Fibroblast of lung (primary cell): ENCODE data around the gene GRIK1. TPM values are rescaled to one million over a fixed set of nuclear protein-coding genes. Genes with fewer than 3 reads are reported as not detected.

Experiments
- DNase-seq, 2 donors: peaks; one replicate each; pipeline versions ENCODE4 v3.0.0 to v3.0.0-alpha.2; 2010; ENCODE audit warnings: low read depth in 2 of 2
- H2AFZ ChIP-seq: 2 replicates; pipeline ENCODE4 v1.5.1; 2012; ENCODE audit warnings: low read length, control low read depth, inconsistent platforms
- H3K27ac ChIP-seq: 2 replicates; pipeline ENCODE4 v1.5.1; 2011; ENCODE audit warnings: low read length, control low read depth; ENCODE audit not compliant: insufficient read depth
- H3K27me3 ChIP-seq: 2 replicates; pipeline ENCODE4 v1.5.1; 2011; ENCODE audit warnings: mild to moderate bottlenecking, low read length; ENCODE audit not compliant: control insufficient read depth, insufficient read depth
- H3K36me3 ChIP-seq: 2 replicates; pipeline ENCODE4 v1.5.1; 2011; ENCODE audit warnings: low read length; ENCODE audit not compliant: control insufficient read depth, insufficient read depth
- H3K4me1 ChIP-seq: 2 replicates; pipeline ENCODE4 v1.5.1; 2011; ENCODE audit warnings: low read length; ENCODE audit not compliant: control insufficient read depth, insufficient read depth; ENCODE audit errors: extremely low read depth
- H3K4me2 ChIP-seq: 2 replicates; pipeline ENCODE4 v1.5.1; 2011; ENCODE audit warnings: low read length, control low read depth; ENCODE audit not compliant: insufficient read depth; ENCODE audit errors: extremely low read depth
- H3K4me3 ChIP-seq, 4 experiments: fragments of 200-600 bp in 1 of 4; sonication (generic) in 1 of 4; replicated peaks in 1 of 4; 2 replicates each; pipeline ENCODE4 v1.5.1; 2011 to 2016; ENCODE audit warnings: low read length in 4 of 4, low read depth in 3 of 4, mild to moderate bottlenecking in 3 of 4, control low read depth in 2 of 4, inconsistent platforms in 1 of 4, mixed read lengths in 1 of 4; ENCODE audit not compliant: insufficient read depth in 1 of 4; ENCODE audit errors: control extremely low read depth in 1 of 4
- H3K79me2 ChIP-seq: 2 replicates; pipeline ENCODE4 v1.5.1; 2012; ENCODE audit warnings: mild to moderate bottlenecking, low read length, inconsistent platforms; ENCODE audit not compliant: control insufficient read depth, insufficient read depth
- H3K9ac ChIP-seq: 2 replicates; pipeline ENCODE4 v1.5.1; 2011; ENCODE audit warnings: mild to moderate bottlenecking, low read length, control low read depth; ENCODE audit not compliant: insufficient read depth
- H3K9me3 ChIP-seq: 2 replicates; pipeline ENCODE4 v1.5.1; 2012; ENCODE audit warnings: low read depth, low read length; ENCODE audit not compliant: control insufficient read depth, insufficient read depth
- H4K20me1 ChIP-seq: 2 replicates; pipeline ENCODE4 v1.5.1; 2011; ENCODE audit warnings: low read length; ENCODE audit not compliant: control insufficient read depth, insufficient read depth; ENCODE audit errors: extremely low read depth
- CTCF ChIP-seq, 2 donors: IDR thresholded peaks in 1 of 2; conservative IDR thresholded peaks in 1 of 2; 1 replicate in 1 of 2; 2 replicates in 1 of 2; pipeline ENCODE4 v1.5.1; 2011 to 2012; ENCODE audit warnings: low read length in 2 of 2, control low read depth in 1 of 2, inconsistent platforms in 1 of 2, low read depth in 1 of 2, mild to moderate bottlenecking in 1 of 2
- EZH2 ChIP-seq: IDR thresholded peaks from 2 replicates; pipeline ENCODE4 v1.5.1; 2012; ENCODE audit warnings: low read length, control low read depth, mild to moderate bottlenecking; ENCODE audit errors: missing control alignments
- polyA plus RNA-seq, 2 donors: library from polyadenylated mRNA; depleted of rRNA in 1 of 2; stranded (reverse) in 1 of 2; unstranded in 1 of 2; fragments of >200 nt; gene quantifications; 2 replicates each; pipeline ENCODE4 v1.2.1, GENCODE V29; 2011 to 2012; ENCODE audit warnings: missing spikeins in 1 of 2
- total RNA-seq: library from RNA; depleted of rRNA; stranded (reverse); fragments of >200 nt; gene quantifications from 2 replicates; pipeline ENCODE4 v1.2.1, GENCODE V29; 2014

Gene GRIK1
- total and polyA plus RNA-seq, 2 donors (not counting 1 experiment from before 2014, with no cell fraction given) = not detected

- Histone ChIP-seq H3K4me2 (no peak overlapping the region), H3K36me3 (no peaks in the 10 kb centered on the region)
- DNase-seq = no peak
Measured at GRCh38 chr21:29499229-29499628, 440.6 kb downstream of the GRIK1 start.

GRCh38 chr21:29496337-29496736 lies 443.5 kb downstream of the GRIK1 start:
- Histone ChIP-seq H3K4me1 (peaks cover 3% of the 10 kb centered on the region), H3K9ac (no peak overlapping the region), H3K4me3 (no peak overlapping the region), H4K20me1 (no peaks in the 10 kb centered on the region), H3K27ac (no peak overlapping the region), H3K27me3 (no peaks in the 10 kb centered on the region), H2AFZ (no peak overlapping the region), H3K9me3 (no peaks in the 10 kb centered on the region), H3K79me2 (no peaks in the 10 kb centered on the region), H3K36me3 (no peaks in the 10 kb centered on the region), H3K4me2 (no peak overlapping the region)
- TF ChIP-seq CTCF (conservative IDR thresholded peaks at IDR 0.05 in 1 of 2, IDR thresholded peaks at IDR 0.05 in 1 of 2; ENCODE audit: low read depth in 1 of 2, low read length in 2 of 2) = no peak
- no peak for TF ChIP-seq EZH2
- DNase-seq = no peak

More at GRCh38 chr21:29499229-29499628, 440.6 kb downstream of the GRIK1 start:
- Histone ChIP-seq H3K4me3 (no peak overlapping the region), H3K9ac (no peak overlapping the region), H3K79me2 (no peaks in the 10 kb centered on the region), H3K27ac (no peak overlapping the region), H4K20me1 (no peaks in the 10 kb centered on the region), H3K4me1 (peaks cover 7% of the 10 kb centered on the region), H2AFZ (no peak overlapping the region), H3K27me3 (no peaks in the 10 kb centered on the region), H3K9me3 (no peaks in the 10 kb centered on the region)
- TF ChIP-seq EZH2 (no peak), CTCF (conservative IDR thresholded peaks at IDR 0.05 in 1 of 2, IDR thresholded peaks at IDR 0.05 in 1 of 2; ENCODE audit: low read depth in 1 of 2, low read length in 2 of 2) (no peak)

GRCh38 chr21:29490016-29490415 lies 449.8 kb downstream of the GRIK1 start:
- DNase-seq = peak; percentile 39 to 80
- Histone ChIP-seq H3K9ac (no peak overlapping the region), H3K4me2 (no peak overlapping the region), H3K79me2 (no peaks in the 10 kb centered on the region), H3K27ac (no peak overlapping the region), H3K4me1 (no peaks in the 10 kb centered on the region), H3K36me3 (no peaks in the 10 kb centered on the region), H4K20me1 (no peaks in the 10 kb centered on the region), H3K27me3 (no peaks in the 10 kb centered on the region), H3K4me3 (no peak overlapping the region), H3K9me3 (no peaks in the 10 kb centered on the region), H2AFZ (no peak overlapping the region)
- TF ChIP-seq EZH2 (no peak), CTCF (conservative IDR thresholded peaks at IDR 0.05 in 1 of 2, IDR thresholded peaks at IDR 0.05 in 1 of 2; ENCODE audit: low read depth in 1 of 2, low read length in 2 of 2) (no peak)
